GM12878 (cell line): ENCODE data around the gene TM9SF4. TPM values are rescaled to one million over a fixed set of nuclear protein-coding genes. Genes with fewer than 3 reads are reported as not detected.
"Not testable (repeated sequence)": the region's sequence is repeated elsewhere in the genome, so short reads cannot be mapped to it uniquely, and the experiment has no call there.

Source experiments
- ATAC-seq: fragments of 200-7000 bp; cut with Tn5 transposase; 3 replicates; pipeline ENCODE4 v1.9.1; 2020; ENCODE audit warnings: mild to moderate bottlenecking, moderate library complexity
- BruUV-seq: library from RNA; stranded (reverse); fragments of 400-500 nt; replicated peaks from 2 replicates; lab custom pipeline; 2021; lab: Mats Ljungman, UMichigan
- CTCF ChIA-PET: fragments of 300-600 bp; sonication (Branson Sonifier 250); formaldehyde crosslinking; extraction: SDS; loops from one replicate; lab custom pipeline; 2021; ENCODE audit warnings: inconsistent platforms; lab: Yijun Ruan, JAX
- POLR2A ChIA-PET: fragments of 350-600 bp; formaldehyde crosslinking; extraction: SDS; loops from one replicate; lab custom pipeline; 2021; ENCODE audit warnings: inconsistent platforms; lab: Charles Lee
- RAD21 ChIA-PET: fragments of 300-600 bp; sonication (Branson Sonifier 250); formaldehyde crosslinking; loops from one replicate; lab custom pipeline; 2023; ENCODE audit warnings: antibody characterized with exemption; ENCODE audit not compliant: unreplicated experiment; lab: Charles Lee
- SMC1A ChIA-PET: fragments of 300-600 bp; sonication (Branson Sonifier 250); formaldehyde crosslinking; loops from one replicate; lab custom pipeline; 2023; ENCODE audit not compliant: unreplicated experiment, uncharacterized antibody; lab: Charles Lee
- DNase-seq: peaks from one replicate; pipeline ENCODE4 v3.0.0-alpha.2; 2011; ENCODE audit warnings: low read depth, low spot score
- FAIRE-seq: peaks from 3 replicates; lab custom pipeline; 2011; peaks lifted over from hg19 to GRCh38; lab: Jason Lieb, UNC
- H2AFZ ChIP-seq: 2 replicates; pipeline ENCODE4 v1.6.0; 2011; ENCODE audit warnings: low read depth, low read length, control low read depth; ENCODE audit not compliant: control insufficient read depth
- H3K27ac ChIP-seq: 2 replicates; pipeline ENCODE4 v1.5.1; 2011; ENCODE audit warnings: control low read depth; ENCODE audit not compliant: control insufficient read depth, insufficient read depth
- H3K27me3 ChIP-seq, 2 experiments: replicated peaks in 1 of 2; 2 replicates each; pipeline versions ENCODE4 v1.6.0 to v1.6.1; 2011; ENCODE audit warnings: low read length in 1 of 2; ENCODE audit not compliant: control insufficient read depth in 2 of 2, insufficient read depth in 2 of 2
- H3K36me3 ChIP-seq, 2 experiments: 2 replicates each; pipeline ENCODE4 v1.5.1; 2011; ENCODE audit warnings: low read length in 1 of 2; ENCODE audit not compliant: control insufficient read depth in 2 of 2, insufficient read depth in 2 of 2
- H3K4me1 ChIP-seq: 2 replicates; pipeline ENCODE4 v1.6.1; 2011; ENCODE audit warnings: mild to moderate bottlenecking, low read length, moderate library complexity, mixed read lengths; ENCODE audit not compliant: control insufficient read depth, insufficient read depth
- H3K4me2 ChIP-seq: 2 replicates; pipeline ENCODE4 v1.6.0; 2011; ENCODE audit warnings: control low read depth; ENCODE audit not compliant: control insufficient read depth, insufficient read depth
- H3K4me3 ChIP-seq: fragments of 200-600 bp; sonication (generic); 2 replicates; pipeline ENCODE4 v1.5.1; 2016
- H3K79me2 ChIP-seq: 2 replicates; pipeline ENCODE4 v1.6.0; 2011; ENCODE audit warnings: low read length; ENCODE audit not compliant: control insufficient read depth, insufficient read depth
- H3K9ac ChIP-seq: 2 replicates; pipeline ENCODE4 v1.8.0; 2011; ENCODE audit warnings: low read length, control low read depth, mixed read lengths; ENCODE audit not compliant: control insufficient read depth, insufficient read depth
- H3K9me3 ChIP-seq: replicated peaks from 3 replicates; pipeline ENCODE4 v1.5.1; 2011; ENCODE audit warnings: mild to moderate bottlenecking, low read length; ENCODE audit not compliant: control insufficient read depth, insufficient read depth
- H4K20me1 ChIP-seq: 2 replicates; pipeline ENCODE4 v1.6.0; 2011; ENCODE audit not compliant: control insufficient read depth, insufficient read depth
- BACH1 ChIP-seq: fragments of 450-650 bp; IDR thresholded peaks from 2 replicates; pipeline ENCODE4 v1.6.1; 2017; ENCODE audit warnings: mild to moderate bottlenecking, borderline replicate concordance
- ESRRA ChIP-seq: IDR thresholded peaks from 2 replicates; pipeline ENCODE4 v1.6.1; 2012; ENCODE audit warnings: mild to moderate bottlenecking, low read length, improper control_type of control experiment
- IKZF1 ChIP-seq: fragments of 450-650 bp; conservative IDR thresholded peaks from 2 replicates; pipeline ENCODE4 v1.6.1; 2017; ENCODE audit warnings: antibody characterized with exemption, mild to moderate bottlenecking
- RBBP5 ChIP-seq: fragments of 200-600 bp; sonication (generic); conservative IDR thresholded peaks from 2 replicates; pipeline ENCODE4 v1.6.1; 2016
- SMAD1 ChIP-seq: fragments of 450-650 bp; IDR thresholded peaks from 2 replicates; pipeline ENCODE4 v1.6.1; 2018; ENCODE audit warnings: mild to moderate bottlenecking, low read depth; ENCODE audit not compliant: partially characterized antibody
- WGBS: methylation state at CpG from one replicate; pipeline ENCODE4 v1.1.6; 2016; ENCODE audit warnings: low lambda C conversion rate; ENCODE audit not compliant: insufficient replicate concordance, insufficient coverage; ENCODE audit errors: missing lambda C conversion rate; 5-methylcytosine and 5-hydroxymethylcytosine counted together
- in situ Hi-C: fragments of 300-500 bp; cut with MboI; formaldehyde crosslinking; loops from 9 replicates; pipeline ENCODE4 v1.14.3; 2018; ENCODE audit warnings: mixed read lengths
- intact Hi-C: fragments of 100-400 bp; cut with micrococcal nuclease; formaldehyde crosslinking; loops from one replicate; pipeline ENCODE4 v1.14.2; 2022; ENCODE audit not compliant: unreplicated experiment
- polyA plus RNA-seq, 11 experiments: library from polyadenylated mRNA; depleted of rRNA in 4 of 11; unstranded in 6 of 11; stranded (reverse) in 5 of 11; fragments of >200 nt; fragmentation: Nextera tagmentation in 4 of 11; fragmentation: Illumina TruSeq in 1 of 11; extraction: Ambion mirVana in 4 of 11; extraction: Trizol in 1 of 11; gene quantifications; 1 replicate in 1 of 11; 2 replicates in 10 of 11; pipeline versions ENCODE4 v1.2.1 to v1.2.3, GENCODE V29; 2011 to 2016; ENCODE audit warnings: inconsistent platforms in 2 of 11, missing spikeins in 2 of 11, low read depth in 1 of 11
- total RNA-seq, 4 experiments: library from RNA; depleted of rRNA in 3 of 4; stranded (reverse); fragments of >200 nt in 3 of 4; fragmentation: Illumina TruSeq in 1 of 4; extraction: Trizol in 1 of 4; gene quantifications; 2 replicates each; pipeline versions ENCODE4 v1.2.1 to v1.2.3, GENCODE V29; 2013 to 2021
- TF ChIP-seq, protein P1 (sequence below): fragments of 450-650 bp; IDR thresholded peaks from 2 replicates; pipeline ENCODE4 v1.6.1; 2017; ENCODE audit warnings: low read depth, mild to moderate bottlenecking, moderate library complexity

The TM9SF4 gene
- total and polyA plus RNA-seq, 10 of the 15 experiments (the other 5 are each of a cell fraction or from before 2014, with no cell fraction given) = 8.5 to 47.8 (median 24.3) TPM

DNA sequence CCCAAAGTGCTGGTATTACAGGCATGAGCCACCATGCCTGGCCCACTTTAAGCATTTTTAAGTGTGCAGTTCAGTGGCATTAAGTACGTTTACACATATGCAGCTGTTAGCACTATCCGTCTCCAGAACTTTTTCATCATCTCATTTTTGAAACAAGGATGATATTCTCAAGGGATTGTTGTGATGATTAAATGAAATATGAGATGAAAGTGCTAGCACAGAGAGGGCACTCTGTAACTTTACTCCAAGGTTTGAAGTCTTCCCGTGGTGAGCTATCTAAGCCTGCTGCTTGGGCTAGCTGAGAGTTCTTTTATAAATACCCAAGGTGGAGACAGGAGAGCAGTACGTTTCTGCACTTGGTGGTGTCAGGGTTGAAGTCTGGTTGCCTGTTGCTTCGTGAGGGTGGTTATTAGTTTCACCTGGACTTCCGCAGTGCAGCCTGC, 6.6 kb downstream of the TM9SF4 start:
- ChIA-PET SMC1A (interaction anchor here (1.1 to 1.6 kb wide), 4 partner anchors 8 to 75 kb away, joined by 3 to 6 read pairs (median 4); no protein-coding TSS in a partner anchor), CTCF (interaction anchor here (0.6 to 1.4 kb wide), 4 partner anchors 13 to 535 kb away, joined by 3 read pairs; no protein-coding TSS in a partner anchor), POLR2A (interaction anchor here (0.6 to 0.9 kb wide), 4 partner anchors 7 to 248 kb away, joined by 5 to 13 read pairs (median 6); no protein-coding TSS in a partner anchor), RAD21 (interaction anchor here (0.9 kb wide), 1 partner anchor 408 kb away, joined by 3 read pairs; no protein-coding TSS in a partner anchor)
- intact Hi-C loops = no loop called here
- Histone ChIP-seq H3K27me3 (no peaks in the 10 kb centered on the region), H3K79me2 (peaks cover 52% of the 10 kb centered on the region), H3K4me2 (no peak overlapping the region), H3K9ac (no peak overlapping the region), H2AFZ (no peak overlapping the region), H3K4me3 (no peak overlapping the region), H3K27ac (no peak overlapping the region), H4K20me1 (0 out of 2 replicates have a peak, but pooled peaks cover 4% of the 10 kb centered on the region), H3K36me3 (no peaks in the 10 kb centered on the region; a peak in 3 of 4 replicates), H3K9me3 (no peaks in the 10 kb centered on the region), H3K4me1 (peaks cover 14% of the 10 kb centered on the region)
- BruUV-seq = no TSS peak
- 77% methylated on average over 6 of the region's 6 CpGs for WGBS
- in situ Hi-C loops = no loop called here
- no peak for ATAC-seq
- no peak for DNase-seq
- FAIRE-seq = no peak
- no peak for TF ChIP-seq BACH1
- no peak for TF ChIP-seq SMAD1
- no peak for TF ChIP-seq IKZF1
- TF ChIP-seq RBBP5 = no peak
- TF ChIP-seq, protein P1, sequence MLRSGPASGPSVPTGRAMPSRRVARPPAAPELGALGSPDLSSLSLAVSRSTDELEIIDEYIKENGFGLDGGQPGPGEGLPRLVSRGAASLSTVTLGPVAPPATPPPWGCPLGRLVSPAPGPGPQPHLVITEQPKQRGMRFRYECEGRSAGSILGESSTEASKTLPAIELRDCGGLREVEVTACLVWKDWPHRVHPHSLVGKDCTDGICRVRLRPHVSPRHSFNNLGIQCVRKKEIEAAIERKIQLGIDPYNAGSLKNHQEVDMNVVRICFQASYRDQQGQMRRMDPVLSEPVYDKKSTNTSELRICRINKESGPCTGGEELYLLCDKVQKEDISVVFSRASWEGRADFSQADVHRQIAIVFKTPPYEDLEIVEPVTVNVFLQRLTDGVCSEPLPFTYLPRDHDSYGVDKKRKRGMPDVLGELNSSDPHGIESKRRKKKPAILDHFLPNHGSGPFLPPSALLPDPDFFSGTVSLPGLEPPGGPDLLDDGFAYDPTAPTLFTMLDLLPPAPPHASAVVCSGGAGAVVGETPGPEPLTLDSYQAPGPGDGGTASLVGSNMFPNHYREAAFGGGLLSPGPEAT = no peak
- no peak for TF ChIP-seq ESRRA

DNA sequence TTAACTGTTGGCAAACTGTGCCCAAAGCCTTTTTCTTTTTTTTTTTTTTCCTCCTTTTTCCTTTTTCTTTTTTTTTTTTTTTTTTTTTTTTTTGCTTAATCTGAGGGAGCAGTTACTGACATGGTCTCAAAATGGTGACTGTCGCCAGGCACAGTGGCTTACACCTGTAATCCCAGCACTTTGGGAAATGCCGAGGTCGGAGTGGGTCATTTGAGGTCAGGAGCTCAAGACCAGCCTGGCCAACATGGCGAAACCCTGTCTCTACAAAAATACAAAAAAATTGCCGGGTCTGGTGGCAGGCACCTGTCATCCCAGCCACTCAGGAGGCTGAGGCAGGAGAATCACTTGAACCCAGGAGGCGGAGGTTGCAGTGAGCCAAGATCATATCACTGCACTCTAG, 7.3 kb downstream of the TM9SF4 start:
- H3K27me3 ChIP-seq, FAIRE-seq, intact Hi-C loops, in situ Hi-C loops, DNase-seq, H4K20me1 ChIP-seq, H3K9me3 ChIP-seq, H3K4me3 ChIP-seq, BruUV-seq, H2AFZ ChIP-seq, H3K9ac ChIP-seq, H3K4me2 ChIP-seq, H3K4me1 ChIP-seq, ATAC-seq, H3K27ac ChIP-seq, H3K36me3 ChIP-seq: not testable (repeated sequence)
- H3K79me2 ChIP-seq = peaks cover 45% of the 10 kb centered on the region
- WGBS = 86% methylated on average over 6 of the region's 6 CpGs
- ChIA-PET POLR2A (interaction anchor here (0.6 to 0.9 kb wide), 5 partner anchors 8 to 248 kb away, joined by 5 to 13 read pairs (median 6); no protein-coding TSS in a partner anchor), RAD21 (interaction anchor here (0.9 kb wide), 1 partner anchor 407 kb away, joined by 3 read pairs; no protein-coding TSS in a partner anchor), SMC1A (interaction anchor here (1.1 to 1.6 kb wide), 4 partner anchors 9 to 76 kb away, joined by 3 to 6 read pairs (median 4); no protein-coding TSS in a partner anchor), CTCF (interaction anchor here (0.6 to 1.4 kb wide), 4 partner anchors 13 to 294 kb away, joined by 3 read pairs; no protein-coding TSS in a partner anchor)

GRCh38 chr20:32118427-32118826, 8.9 kb downstream of the TM9SF4 start:
- intact Hi-C loops, H3K9me3 ChIP-seq, H3K27ac ChIP-seq, DNase-seq, H3K27me3 ChIP-seq, H3K4me2 ChIP-seq, H3K36me3 ChIP-seq, in situ Hi-C loops, BruUV-seq, H4K20me1 ChIP-seq, ATAC-seq, H3K4me1 ChIP-seq, RAD21 ChIA-PET, H3K4me3 ChIP-seq, H2AFZ ChIP-seq, H3K9ac ChIP-seq, FAIRE-seq: not testable (repeated sequence)
- ChIA-PET SMC1A (interaction anchor here (0.7 to 2.3 kb wide), 3 partner anchors 27 to 89 kb away, joined by 3 to 10 read pairs (median 3); no protein-coding TSS in a partner anchor), POLR2A (interaction anchor here (0.6 kb wide), 1 partner anchor 318 kb away, joined by 12 read pairs; no protein-coding TSS in a partner anchor), CTCF (interaction anchor here (0.9 to 1.4 kb wide), 6 partner anchors 9 to 167 kb away, joined by 3 to 4 read pairs (median 3); partner anchors contain the start of gene TM9SF4)
- WGBS = 97% methylated on average over 5 of the region's 5 CpGs
- H3K79me2 ChIP-seq = peaks cover 33% of the 10 kb centered on the region
